Peyer's patch (tissue), 4 donors: ENCODE results near the gene LAG3.

Experiments
- CTCF ChIP-seq, 6 experiments: fragments of 450-650 bp in 4 of 6; fragments of 200-600 bp in 2 of 6; sonication (generic) in 1 of 6; IDR thresholded peaks; one replicate each; pipeline ENCODE4 v1.5.1; 2017 to 2019; ENCODE audit warnings: antibody characterized with exemption in 6 of 6, mild to moderate bottlenecking in 3 of 6, moderate library complexity in 1 of 6
- POLR2A ChIP-seq, 2 donors: fragments of 450-650 bp; IDR thresholded peaks; one replicate each; pipeline ENCODE4 v1.5.1; 2017; ENCODE audit warnings: antibody characterized with exemption in 2 of 2, mild to moderate bottlenecking in 2 of 2, moderate library complexity in 2 of 2

GRCh38 chr12:6747216-6747615 is 25.1 kb upstream of the LAG3 start:
- no peak for TF ChIP-seq CTCF (IDR thresholded peaks at IDR 0.05)
- TF ChIP-seq POLR2A (IDR thresholded peaks at IDR 0.05): no peak
